Choroid plexus epithelial cell (primary cell): ENCODE results near the gene MUC5B.
A peak's percentile ranks its signal among the peaks of the same experiment; 100 is the strongest.

Source experiments
- DNase-seq: peaks from one replicate; pipeline ENCODE4 v3.0.0-alpha.2; 2010; ENCODE audit warnings: low read depth
- H3K4me3 ChIP-seq: 2 replicates; pipeline ENCODE4 v1.5.1; 2011; ENCODE audit warnings: low read depth, mild to moderate bottlenecking, control low read depth, low read length, moderate library complexity
- CTCF ChIP-seq: conservative IDR thresholded peaks from 2 replicates; pipeline ENCODE4 v1.5.1; 2011; ENCODE audit warnings: low read depth, mild to moderate bottlenecking, control low read depth, inconsistent platforms, low read length, moderate library complexity

The MUC5B gene

GRCh38 chr11:1279674-1280055, 56.8 kb downstream of the MUC5B start:
- no peak for TF ChIP-seq CTCF
- H3K4me3 ChIP-seq = no peak overlapping the region
- no peak for DNase-seq

GRCh38 chr11:1280116-1281035, 57.5 kb downstream of the MUC5B start:
- DNase-seq = no peak
- no peak overlapping the region for H3K4me3 ChIP-seq
- TF ChIP-seq CTCF = no peak

- peak; percentile 31 for DNase-seq
- no peak overlapping the region for H3K4me3 ChIP-seq
- TF ChIP-seq CTCF = no peak
These were observed 58.6 kb downstream of the MUC5B start for GRCh38 chr11:1281326-1281973.

- no peak for TF ChIP-seq CTCF
- no peak overlapping the region for H3K4me3 ChIP-seq
- DNase-seq = peak; percentile 33
These were observed 59.1 kb downstream of the MUC5B start for GRCh38 chr11:1281974-1282365.

GRCh38 chr11:1283091-1283511, 60.2 kb downstream of the MUC5B start:
- no peak for DNase-seq
- no peak overlapping the region for H3K4me3 ChIP-seq
- TF ChIP-seq CTCF = no peak

- no peak overlapping the region for H3K4me3 ChIP-seq
- no peak for DNase-seq
- no peak for TF ChIP-seq CTCF
These were observed 61.0 kb downstream of the MUC5B start for GRCh38 chr11:1283906-1284305.
